Stimulated activated naive B cell treated with anti-CD40 and anti-IgM and Interleukin-4, amounts not matched to agents 10 μg/mL and 1 μg/mL and 100 μg/mL, for 72 hours (primary cell): ENCODE data around the gene PLAU.

ENCODE experiments used
- ATAC-seq, 2 donors: fragments of 150-1000 bp; cut with Tn5 transposase; replicated peaks; 2 replicates each; pipeline ENCODE4 v1.10.0; 2021; ENCODE audit warnings: moderate library complexity in 1 of 2
- DNase-seq: peaks from one replicate; pipeline ENCODE4 v3.0.0; 2021
- H3K27ac Mint-ChIP-seq: one replicate; pipeline ENCODE4 v1.8.0; 2022; ENCODE audit warnings: mild to moderate bottlenecking, mixed read lengths
- H3K27me3 Mint-ChIP-seq, 2 donors: one replicate each; pipeline ENCODE4 v1.8.0; 2022; ENCODE audit warnings: mixed read lengths in 2 of 2
- H3K36me3 Mint-ChIP-seq, 2 donors: one replicate each; pipeline ENCODE4 v1.8.0; 2022; ENCODE audit warnings: mixed read lengths in 2 of 2, mild to moderate bottlenecking in 1 of 2
- H3K4me1 Mint-ChIP-seq, 2 donors: one replicate each; pipeline ENCODE4 v1.8.0; 2022; ENCODE audit warnings: mixed read lengths in 2 of 2, mild to moderate bottlenecking in 1 of 2
- H3K4me3 Mint-ChIP-seq, 2 donors: one replicate each; pipeline ENCODE4 v1.8.0; 2022; ENCODE audit warnings: mild to moderate bottlenecking in 2 of 2, mixed read lengths in 2 of 2, moderate library complexity in 1 of 2
- H3K9me3 Mint-ChIP-seq, 2 donors: one replicate each; pipeline ENCODE4 v1.8.0; 2022; ENCODE audit warnings: mixed read lengths in 2 of 2, mild to moderate bottlenecking in 1 of 2

The PLAU gene

DNA sequence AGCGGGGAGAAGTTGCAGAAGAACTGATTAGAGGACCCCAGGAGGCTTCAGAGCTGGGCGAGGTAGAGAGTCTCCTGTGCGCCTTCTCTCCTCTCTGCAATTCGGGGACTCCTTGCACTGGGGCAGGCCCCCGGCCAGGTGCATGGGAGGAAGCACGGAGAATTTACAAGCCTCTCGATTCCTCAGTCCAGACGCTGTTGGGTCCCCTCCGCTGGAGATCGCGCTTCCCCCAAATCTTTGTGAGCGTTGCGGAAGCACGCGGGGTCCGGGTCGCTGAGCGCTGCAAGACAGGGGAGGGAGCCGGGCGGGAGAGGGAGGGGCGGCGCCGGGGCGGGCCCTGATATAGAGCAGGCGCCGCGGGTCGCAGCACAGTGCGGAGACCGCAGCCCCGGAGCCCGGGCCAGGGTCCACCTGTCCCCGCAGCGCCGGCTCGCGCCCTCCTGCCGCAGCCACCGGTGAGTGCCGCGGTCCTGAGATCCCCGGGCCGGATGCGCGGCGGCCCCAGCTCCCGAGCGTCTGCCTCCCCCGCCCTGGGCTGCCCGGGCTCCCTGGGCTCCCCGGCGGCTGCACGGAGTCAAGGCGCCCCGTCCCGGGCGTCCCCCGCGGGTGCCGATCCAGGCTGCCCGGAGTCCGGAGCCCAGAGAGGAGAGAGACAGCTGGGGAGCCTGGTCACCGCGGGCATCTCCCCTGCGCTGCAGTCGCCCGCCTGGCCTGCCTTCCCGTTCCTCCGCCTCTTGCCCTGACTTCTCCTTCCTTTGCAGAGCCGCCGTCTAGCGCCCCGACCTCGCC, at the start of gene PLAU:
Gene PLAU, plus strand, starts transcription at position 369 of the 789 bp plus-strand sequence. CDS start 424 bp downstream, outside the sequence.
- Mint-ChIP-seq H3K9me3 (no peaks in the 10 kb centered on the region), H3K4me3 (peak within 1 kb of the TSS; percentile 85 to 97), H3K27ac (peak within 1 kb of the TSS; percentile 88), H3K36me3 (peaks cover 3 to 4% of the 10 kb centered on the region in 2 donors), H3K4me1 (peaks cover 41 to 56% of the 10 kb centered on the region in 2 donors), H3K27me3 (peaks cover 5 to 8% of the 10 kb centered on the region in 2 donors)
- ATAC-seq (peak; percentile 22 to 41), DNase-seq (peak; percentile 27)

DNA sequence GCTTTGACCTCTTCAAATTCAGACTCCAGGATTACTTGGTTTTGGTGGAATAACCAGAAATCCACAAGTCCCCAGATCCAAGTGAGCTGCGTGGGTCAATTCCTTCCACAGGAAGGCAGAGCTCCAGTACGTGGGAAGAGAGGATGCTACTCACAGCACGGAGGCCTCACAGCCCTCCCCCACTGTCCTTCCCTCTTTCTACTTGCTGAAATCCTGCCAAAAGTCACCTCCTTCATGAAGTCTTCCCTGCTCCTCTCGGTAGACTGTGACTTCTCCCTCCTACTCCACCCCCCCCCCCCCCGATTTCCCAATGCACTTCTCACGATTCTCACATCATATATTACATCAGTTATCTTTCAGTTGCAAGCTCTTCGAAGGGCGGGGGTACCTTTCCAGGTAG, 48.9 kb upstream of the PLAU start:
- H3K36me3 Mint-ChIP-seq, result peaks cover 18 to 30% of the 10 kb centered on the region in 2 donors
- no peak overlapping the region for H3K4me3 Mint-ChIP-seq
- no peak overlapping the region for H3K27ac Mint-ChIP-seq
- H3K27me3 Mint-ChIP-seq, result no peaks in the 10 kb centered on the region
- DNase-seq (no peak), ATAC-seq (no peak)
- H3K9me3 Mint-ChIP-seq, result no peaks in the 10 kb centered on the region
- peaks cover 25 to 54% of the 10 kb centered on the region in 2 donors for H3K4me1 Mint-ChIP-seq

DNA sequence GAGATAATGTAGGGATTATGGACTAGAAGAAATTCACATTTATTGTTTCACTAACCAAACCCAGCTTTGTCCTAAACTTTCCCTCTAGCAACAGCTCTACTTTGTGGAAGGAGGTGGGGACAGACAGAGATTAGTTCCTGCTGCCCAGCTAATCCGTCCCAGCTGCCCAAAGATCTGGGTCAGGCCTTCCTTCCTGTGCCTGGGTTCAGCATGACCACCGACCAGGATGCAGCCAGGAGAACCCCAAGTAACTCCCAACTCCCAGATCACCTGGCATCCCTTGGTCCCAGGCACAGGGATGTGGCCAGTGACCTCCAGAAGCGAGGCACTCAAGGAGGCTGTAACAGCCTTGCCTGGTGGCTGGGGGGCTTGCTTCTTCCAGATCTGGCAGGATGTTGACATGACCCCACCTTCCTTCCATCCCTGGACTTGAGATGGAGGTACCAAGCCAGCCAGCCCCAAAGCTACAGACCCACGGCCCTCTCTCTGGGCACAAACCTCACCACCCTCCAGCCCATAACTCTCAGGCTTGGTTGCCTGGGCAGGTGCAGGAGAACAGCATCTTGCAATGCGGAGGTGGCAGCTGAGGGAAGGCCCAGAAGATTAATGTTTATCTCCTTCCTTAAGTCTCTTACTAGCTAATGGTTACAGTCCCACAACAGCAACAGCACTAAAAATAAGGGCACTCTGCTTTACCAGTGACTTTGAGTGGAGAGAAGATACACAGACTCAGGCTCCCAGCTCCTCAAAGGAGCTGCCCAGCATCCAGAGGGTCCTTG, 47.7 kb upstream of the PLAU start:
- Mint-ChIP-seq H3K27me3 (no peaks in the 10 kb centered on the region), H3K4me1 (peaks cover 30 to 54% of the 10 kb centered on the region in 2 donors), H3K36me3 (peaks cover 16 to 32% of the 10 kb centered on the region in 2 donors), H3K4me3 (no peak overlapping the region), H3K9me3 (no peaks in the 10 kb centered on the region), H3K27ac (peak overlapping the region; percentile 25)
- no peak for ATAC-seq
- DNase-seq, result no peak

DNA sequence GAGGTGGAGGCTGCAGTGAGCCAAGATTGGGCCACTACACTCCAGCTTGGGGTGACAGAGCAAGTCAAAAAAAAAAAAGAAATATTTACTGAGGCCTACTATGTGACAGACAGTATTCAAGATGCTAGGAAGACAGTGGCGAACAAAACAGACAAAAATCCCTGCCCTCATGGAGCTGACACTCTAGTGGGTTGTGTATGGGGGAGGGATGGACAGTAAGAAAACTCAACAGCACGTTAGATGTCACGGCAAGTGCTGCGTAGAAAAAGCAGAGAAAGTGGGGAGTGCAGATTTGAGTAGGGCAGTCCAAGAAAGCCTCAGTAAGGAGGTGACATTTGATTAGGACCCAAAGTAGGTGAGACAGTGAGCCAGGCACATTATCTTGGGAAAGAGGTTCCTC, 46.7 kb upstream of the PLAU start:
- H3K36me3 Mint-ChIP-seq, result peaks cover 14 to 24% of the 10 kb centered on the region in 2 donors
- H3K27me3 Mint-ChIP-seq, result no peaks in the 10 kb centered on the region
- H3K9me3 Mint-ChIP-seq, result no peaks in the 10 kb centered on the region
- H3K4me1 Mint-ChIP-seq, result peaks cover 30 to 58% of the 10 kb centered on the region in 2 donors
- no peak for DNase-seq
- H3K4me3 Mint-ChIP-seq, result peak overlapping the region in 1 of 2 donors; percentile 53
- peak overlapping the region; percentile 95 for H3K27ac Mint-ChIP-seq
- no peak for ATAC-seq

DNA sequence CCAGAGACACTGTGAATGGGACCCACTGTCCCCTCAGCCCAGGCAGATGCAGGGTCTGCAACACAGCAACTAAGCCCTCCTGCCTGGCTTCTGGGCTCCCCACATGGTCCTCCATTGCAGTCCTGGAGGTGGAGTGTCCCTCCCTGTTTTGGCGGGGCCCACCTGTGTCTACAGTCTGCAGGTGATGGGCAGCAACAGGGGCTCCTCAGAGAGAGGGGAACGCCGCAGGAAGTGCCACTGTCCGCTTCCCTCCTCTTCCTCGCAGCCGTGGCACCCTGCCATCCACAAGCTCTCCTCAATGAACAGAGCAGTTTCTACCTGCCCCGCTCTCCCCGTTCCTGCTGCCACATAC, 45.8 kb upstream of the PLAU start:
- peaks cover 31 to 60% of the 10 kb centered on the region in 2 donors for H3K4me1 Mint-ChIP-seq
- H3K27me3 Mint-ChIP-seq, result no peaks in the 10 kb centered on the region
- DNase-seq (no peak), ATAC-seq (no peak)
- peak overlapping the region; percentile 95 for H3K27ac Mint-ChIP-seq
- peaks cover 14 to 25% of the 10 kb centered on the region in 2 donors for H3K36me3 Mint-ChIP-seq
- H3K4me3 Mint-ChIP-seq, result peak overlapping the region; percentile 79 to 82
- H3K9me3 Mint-ChIP-seq, result no peaks in the 10 kb centered on the region

DNA sequence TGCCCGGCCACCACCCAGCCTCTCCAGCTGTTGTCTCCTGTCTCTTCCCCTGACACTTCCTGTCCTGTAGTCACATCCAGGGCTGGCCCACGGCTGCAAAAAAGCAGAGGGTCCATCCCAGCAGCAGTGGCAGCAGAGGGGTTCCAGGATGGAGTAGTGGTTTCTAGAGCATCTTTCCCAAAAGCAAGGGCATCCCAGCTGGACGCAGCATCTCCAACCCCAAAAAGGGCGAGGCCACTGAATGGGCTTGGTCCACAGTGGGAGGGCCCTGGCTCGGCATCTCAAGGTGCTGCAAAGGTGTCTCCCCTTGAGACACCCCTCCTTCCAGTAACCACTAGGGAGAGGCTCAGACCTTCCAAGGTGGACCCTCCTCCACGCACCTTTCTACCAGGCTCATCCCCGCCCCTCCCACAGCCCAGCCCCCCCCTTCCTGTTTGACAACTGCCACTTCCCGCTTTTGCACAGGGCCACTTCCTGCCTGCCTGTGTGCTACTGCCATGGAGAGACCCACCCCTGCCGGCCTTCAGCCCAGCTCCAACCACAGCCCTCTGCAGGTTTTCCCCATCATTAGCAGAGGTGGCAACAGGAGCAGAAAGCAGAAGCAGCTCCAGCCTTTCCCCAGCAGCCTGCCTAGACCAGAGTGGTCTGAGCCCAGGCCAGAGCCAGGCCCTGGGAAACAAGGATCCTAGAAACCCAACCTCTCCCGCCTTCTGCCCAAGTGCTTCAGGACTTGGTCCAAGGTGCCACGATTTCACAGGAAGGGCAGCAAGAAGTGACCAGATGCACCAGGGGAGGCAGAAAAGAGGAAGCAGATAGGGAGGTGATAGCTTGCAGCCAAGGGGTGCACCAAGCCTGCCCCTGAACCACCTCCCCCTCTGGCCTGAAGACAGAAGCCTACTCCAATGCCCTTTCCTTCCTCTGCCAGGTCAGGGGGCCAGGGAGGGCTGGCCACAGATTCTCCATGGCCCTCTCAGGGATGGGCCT, 45.2 kb upstream of the PLAU start:
- no peaks in the 10 kb centered on the region for H3K9me3 Mint-ChIP-seq
- H3K27me3 Mint-ChIP-seq, result no peaks in the 10 kb centered on the region
- peaks cover 35 to 67% of the 10 kb centered on the region in 2 donors for H3K4me1 Mint-ChIP-seq
- H3K27ac Mint-ChIP-seq, result peak overlapping the region; percentile 95
- peak overlapping the region; percentile 79 to 82 for H3K4me3 Mint-ChIP-seq
- peaks cover 8 to 24% of the 10 kb centered on the region in 2 donors for H3K36me3 Mint-ChIP-seq
- ATAC-seq (peak; percentile 97 to 99), DNase-seq (peak; percentile 78)

DNA sequence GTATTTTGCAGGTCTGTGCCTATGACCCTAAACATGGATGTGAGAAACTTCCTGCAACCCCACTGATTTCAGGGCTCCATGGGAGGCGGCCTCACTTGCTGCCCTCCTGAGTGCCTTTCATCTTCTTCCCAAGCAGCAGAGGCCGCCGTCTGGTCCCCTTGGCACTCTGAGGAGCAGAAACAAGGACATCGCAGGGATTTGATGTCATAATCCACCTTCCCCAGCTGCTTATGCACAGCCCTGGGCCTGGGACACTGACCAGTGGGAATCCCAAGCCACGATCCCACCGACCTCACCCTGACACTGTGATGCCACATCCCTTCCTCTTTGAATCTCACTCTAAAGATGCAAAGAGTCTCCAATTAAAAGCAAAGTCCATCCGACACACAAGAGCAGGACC, 44.3 kb upstream of the PLAU start:
- peaks cover 39 to 76% of the 10 kb centered on the region in 2 donors for H3K4me1 Mint-ChIP-seq
- no peaks in the 10 kb centered on the region for H3K9me3 Mint-ChIP-seq
- H3K27ac Mint-ChIP-seq, result peak overlapping the region; percentile 95
- H3K4me3 Mint-ChIP-seq, result peak overlapping the region in 1 of 2 donors; percentile 79
- peaks cover 11 to 28% of the 10 kb centered on the region in 2 donors for H3K36me3 Mint-ChIP-seq
- ATAC-seq (no peak), DNase-seq (no peak)
- no peaks in the 10 kb centered on the region for H3K27me3 Mint-ChIP-seq

DNA sequence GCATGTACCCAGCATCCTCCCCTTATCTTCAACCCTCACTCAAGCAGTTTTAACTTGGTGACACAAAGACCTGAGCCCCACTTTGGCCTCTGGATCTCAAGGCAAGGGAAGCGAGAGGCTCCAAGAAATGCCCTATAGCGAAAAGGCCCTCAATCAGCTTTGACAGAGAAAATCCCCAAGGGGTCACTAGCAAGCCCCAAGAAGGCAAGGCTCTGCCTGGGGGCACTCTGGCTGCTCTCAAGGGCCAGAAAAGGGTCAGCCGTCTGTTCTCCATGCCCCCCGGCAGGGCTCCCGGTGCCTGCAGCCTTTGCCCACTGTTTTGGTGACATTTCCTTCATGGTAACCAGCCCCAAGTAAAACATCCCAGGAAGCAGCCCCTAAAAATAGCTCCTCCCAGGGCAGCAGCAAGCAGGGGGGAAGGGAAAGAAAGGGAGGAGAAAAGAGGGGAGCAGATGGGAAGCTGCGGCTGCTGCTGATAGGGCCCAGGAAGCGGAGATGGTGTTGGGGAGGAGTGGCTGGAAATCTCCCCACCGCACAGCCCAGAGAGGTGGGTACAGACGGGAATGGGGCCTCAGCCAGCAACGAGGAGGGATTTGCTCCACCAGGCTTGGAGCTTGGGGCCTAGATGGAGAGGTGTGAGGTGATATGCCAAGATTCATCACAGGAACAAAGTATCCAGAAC, 43.7 kb upstream of the PLAU start:
- DNase-seq (no peak), ATAC-seq (no peak)
- no peaks in the 10 kb centered on the region for H3K9me3 Mint-ChIP-seq
- peak overlapping the region; percentile 95 for H3K27ac Mint-ChIP-seq
- H3K4me1 Mint-ChIP-seq, result peaks cover 42 to 82% of the 10 kb centered on the region in 2 donors
- H3K4me3 Mint-ChIP-seq, result no peak overlapping the region
- H3K27me3 Mint-ChIP-seq, result no peaks in the 10 kb centered on the region
- H3K36me3 Mint-ChIP-seq, result peaks cover 11 to 34% of the 10 kb centered on the region in 2 donors

DNA sequence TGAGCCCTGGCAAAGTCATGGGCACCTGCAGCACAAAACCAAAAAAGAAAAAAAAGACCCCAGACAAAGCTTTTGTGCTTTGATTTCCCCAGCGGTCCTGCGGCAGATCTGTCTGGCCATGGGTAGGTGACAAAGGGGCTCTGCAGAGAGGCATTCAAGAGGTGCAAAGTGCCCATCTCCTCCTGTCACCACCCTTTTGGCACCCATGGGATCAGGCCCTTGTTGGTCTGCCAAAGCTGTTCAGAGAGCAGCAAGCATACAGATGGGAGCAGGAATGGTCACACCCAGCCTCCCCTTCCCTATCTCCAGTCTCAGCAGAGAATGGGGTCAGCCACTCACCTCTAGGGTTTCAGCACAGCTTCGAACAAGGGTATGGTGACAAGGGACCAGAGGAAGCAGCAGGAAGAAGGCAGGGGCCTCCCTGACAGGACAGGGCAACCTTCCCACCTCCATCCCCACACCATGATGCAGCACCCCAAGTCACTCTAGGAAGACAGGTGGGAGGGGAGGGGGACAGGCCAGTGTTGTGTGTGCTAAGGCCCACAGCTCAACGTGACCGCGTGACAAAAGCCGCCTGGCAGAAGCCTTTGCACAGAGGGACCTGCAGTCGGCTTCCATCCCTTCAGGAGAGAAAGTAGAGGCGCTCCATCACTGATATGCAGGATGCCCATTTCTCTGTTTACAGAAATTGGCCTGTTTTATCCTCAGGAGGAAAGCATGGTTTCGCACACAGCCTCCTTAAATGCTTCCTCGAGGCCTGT, 42.9 kb upstream of the PLAU start:
- Mint-ChIP-seq H3K36me3 (peaks cover 17 to 40% of the 10 kb centered on the region in 2 donors), H3K27me3 (no peaks in the 10 kb centered on the region), H3K9me3 (no peaks in the 10 kb centered on the region), H3K4me3 (no peak overlapping the region), H3K4me1 (peaks cover 50 to 90% of the 10 kb centered on the region in 2 donors), H3K27ac (peak overlapping the region; percentile 56)
- ATAC-seq (no peak), DNase-seq (no peak)

DNA sequence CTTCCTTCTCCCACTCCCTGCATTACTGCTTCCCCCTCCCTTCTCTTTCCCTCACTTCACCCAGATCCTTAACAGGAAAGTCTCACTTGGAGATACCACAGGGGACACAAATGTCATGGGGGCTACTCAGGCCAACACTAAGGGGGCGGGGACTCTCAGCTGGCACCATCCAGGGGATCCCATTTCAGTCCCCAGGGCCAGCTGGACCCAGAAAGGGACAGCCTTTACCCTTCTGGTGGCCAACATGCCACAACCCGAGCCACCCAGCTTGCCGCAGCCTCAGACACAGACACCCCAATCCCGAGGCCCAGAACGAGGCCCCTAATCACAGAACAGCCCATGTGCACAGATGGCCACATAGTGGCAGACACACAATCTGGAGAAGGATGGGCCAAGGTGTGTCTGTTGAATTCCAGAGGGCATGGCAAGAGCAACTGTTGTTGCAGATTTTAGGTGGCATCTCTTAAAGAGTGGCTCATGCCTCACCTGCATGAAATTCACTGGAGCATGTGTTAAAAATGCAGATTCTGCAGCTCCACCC, 42.2 kb upstream of the PLAU start:
- Mint-ChIP-seq H3K4me3 (no peak overlapping the region), H3K27ac (no peak overlapping the region), H3K9me3 (no peaks in the 10 kb centered on the region), H3K36me3 (peaks cover 17 to 40% of the 10 kb centered on the region in 2 donors), H3K4me1 (peaks cover 53 to 89% of the 10 kb centered on the region in 2 donors), H3K27me3 (no peaks in the 10 kb centered on the region)
- DNase-seq (no peak), ATAC-seq (no peak)

DNA sequence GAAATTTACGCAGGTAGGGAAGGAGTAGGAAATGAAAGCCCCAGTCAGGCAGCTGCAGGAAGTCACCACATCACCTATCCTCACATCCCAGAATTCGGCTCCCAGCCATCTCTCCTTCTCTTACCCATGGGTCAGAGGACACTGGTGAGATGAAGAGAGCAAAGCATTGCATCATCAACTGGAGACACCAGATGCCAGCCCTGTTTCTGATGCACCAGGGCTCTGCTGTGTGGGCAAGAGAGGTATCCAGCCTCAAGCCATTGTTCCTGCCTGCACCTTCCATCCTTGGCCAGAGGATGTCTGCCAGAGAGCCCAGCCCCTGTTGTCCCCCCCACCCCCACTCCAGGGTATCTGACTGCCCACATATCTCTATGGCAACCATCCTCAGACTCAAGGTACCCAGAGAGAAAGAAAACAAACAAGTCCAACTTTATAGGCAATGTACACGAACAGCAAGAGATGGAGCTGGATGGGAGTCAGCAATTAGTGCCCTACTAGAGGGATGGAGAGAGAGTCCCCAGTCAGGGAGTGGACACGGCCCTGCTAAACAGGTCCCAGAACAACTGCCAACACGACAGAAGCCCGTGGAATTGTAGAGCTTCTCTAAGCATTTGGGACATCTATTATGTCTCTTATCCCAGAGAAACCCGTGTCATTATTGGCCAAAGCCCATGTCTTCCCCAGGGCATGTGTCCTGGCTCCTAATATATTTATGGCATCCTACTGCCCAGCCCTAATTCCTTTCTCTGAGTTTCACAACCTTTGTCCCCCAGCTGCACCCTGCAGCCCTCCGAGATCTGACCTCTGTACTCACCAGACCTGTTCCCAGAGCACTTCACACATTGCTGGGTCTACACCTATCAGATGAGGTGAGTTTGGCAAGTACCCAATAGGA, 39.4 kb upstream of the PLAU start:
- Mint-ChIP-seq H3K27ac (peak overlapping the region; percentile 14), H3K4me1 (peaks cover 42 to 77% of the 10 kb centered on the region in 2 donors), H3K9me3 (no peaks in the 10 kb centered on the region), H3K4me3 (no peak overlapping the region), H3K36me3 (peaks cover 17 to 32% of the 10 kb centered on the region in 2 donors), H3K27me3 (no peaks in the 10 kb centered on the region)
- DNase-seq, result no peak
- no peak for ATAC-seq

DNA sequence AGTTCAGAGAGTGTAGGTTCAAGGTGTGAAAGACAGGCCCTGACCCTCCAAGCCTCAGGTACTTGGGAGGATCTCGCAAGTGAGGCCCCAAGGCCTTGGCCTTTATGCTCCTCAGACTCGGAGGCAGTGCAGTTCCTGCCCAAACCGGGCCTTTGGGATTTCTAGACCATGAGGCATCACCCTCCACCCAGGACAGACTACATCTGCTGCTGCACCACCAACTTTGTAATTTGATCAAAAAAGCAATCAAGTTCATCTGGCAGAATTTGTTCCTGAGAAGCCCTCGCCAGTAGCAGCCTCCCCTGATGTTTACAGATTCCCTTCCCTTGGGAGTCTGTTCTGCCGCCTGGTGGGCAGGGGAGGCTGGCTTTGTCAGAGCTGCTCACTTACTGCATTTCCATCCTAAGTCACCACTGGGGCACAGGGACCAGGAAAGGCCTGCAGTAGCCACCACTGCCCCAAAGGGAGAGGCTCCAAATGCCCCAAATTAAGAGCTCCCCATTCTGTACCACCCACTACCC, 38.7 kb upstream of the PLAU start:
- Mint-ChIP-seq H3K27me3 (no peaks in the 10 kb centered on the region), H3K9me3 (no peaks in the 10 kb centered on the region), H3K36me3 (peaks cover 13 to 31% of the 10 kb centered on the region in 2 donors), H3K4me1 (peaks cover 39 to 74% of the 10 kb centered on the region in 2 donors), H3K27ac (peak overlapping the region; percentile 14), H3K4me3 (peak overlapping the region; percentile 78 to 79)
- DNase-seq (no peak), ATAC-seq (no peak)
